ENCODE results near the gene MRPL12.

DNA sequence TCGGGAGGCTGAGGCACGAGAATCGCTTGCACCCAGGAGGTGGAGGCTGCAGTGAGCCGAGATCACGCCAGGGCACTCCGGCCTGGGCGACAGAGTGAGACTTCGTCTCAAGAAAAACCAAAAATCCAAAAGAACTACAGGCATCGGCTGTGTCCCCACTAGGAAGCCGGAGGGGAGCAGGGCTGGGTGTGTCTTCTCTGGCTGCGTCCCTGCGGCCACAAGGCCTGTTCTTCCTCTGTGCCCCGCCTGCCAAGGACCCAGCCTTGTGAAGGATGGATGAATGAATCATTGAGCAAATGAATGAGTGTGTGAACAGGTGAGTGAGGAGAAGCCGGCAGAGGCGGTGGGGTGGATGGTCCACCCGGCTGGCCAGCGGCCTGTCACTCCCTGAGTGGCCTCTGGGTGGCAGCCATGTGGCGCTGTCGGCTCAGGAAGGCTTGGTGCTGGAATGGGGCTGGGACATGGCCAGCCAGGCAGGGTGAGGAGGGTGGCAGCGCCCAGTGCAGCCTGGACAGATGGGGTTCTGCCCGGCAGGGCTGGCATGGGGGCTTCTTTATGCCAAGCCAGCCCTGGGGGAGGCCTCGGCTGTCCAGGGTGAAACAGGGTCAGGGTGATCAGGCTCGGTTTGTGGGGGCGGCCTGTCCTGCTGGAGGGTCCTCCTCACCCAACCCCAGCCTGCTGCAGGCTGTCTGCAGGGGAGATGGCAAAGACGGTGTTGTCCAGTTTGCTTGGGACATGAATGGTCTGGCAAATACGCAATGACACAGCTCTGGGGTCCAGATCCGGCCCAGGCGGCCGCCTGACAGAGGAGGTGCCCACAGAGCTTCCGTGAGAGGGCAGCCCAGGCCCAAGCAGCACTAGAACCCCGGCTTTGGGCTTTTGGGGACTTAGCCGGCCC, 30.6 kb downstream of the MRPL12 start:
- TF ChIP-seq GATA2 (IDR thresholded peaks at IDR 0.05; ENCODE audit: low read depth, low read length) (no peak), GATA3 (IDR thresholded peaks at IDR 0.05; ENCODE audit: low read depth, low read length) (no peak)
